PC-9 (cell line): ENCODE measurements around the gene TSTD2. TPM values are rescaled to one million over a fixed set of nuclear protein-coding genes. Genes with fewer than 3 reads are reported as not detected.

ENCODE experiments used
- BruUV-seq: library from RNA; stranded (reverse); fragments of 400-500 nt; replicated peaks from 2 replicates; lab custom pipeline; 2021; lab: Mats Ljungman, UMichigan
- CTCF ChIA-PET: fragments of 300-600 bp; sonication (Branson Sonifier 250); formaldehyde crosslinking; loops from one replicate; lab custom pipeline; 2022; ENCODE audit warnings: antibody characterized with exemption; lab: Charles Lee
- POLR2A ChIA-PET: fragments of 300-600 bp; sonication (Branson Sonifier 250); formaldehyde crosslinking; loops from one replicate; lab custom pipeline; 2022; ENCODE audit warnings: antibody characterized with exemption; ENCODE audit not compliant: unreplicated experiment; lab: Charles Lee
- DNase-seq, 2 experiments: peaks; one replicate each; pipeline versions ENCODE4 v3.0.0 to v3.0.0-alpha.2; 2015 to 2022; ENCODE audit warnings: mixed read lengths in 1 of 2
- H2AFZ ChIP-seq: fragments of 200-600 bp; sonication (generic); 2 replicates; pipeline ENCODE4 v1.8.1; 2017; ENCODE audit warnings: antibody characterized with exemption
- H3F3A ChIP-seq: fragments of 200-600 bp; sonication (generic); 2 replicates; pipeline ENCODE4 v1.8.1; 2017; ENCODE audit warnings: antibody characterized with exemption, mild to moderate bottlenecking, low read depth; ENCODE audit not compliant: insufficient read depth
- H3K27ac ChIP-seq: fragments of 200-600 bp; sonication (generic); 2 replicates; pipeline ENCODE4 v1.6.1; 2016; ENCODE audit warnings: mixed run types
- H3K27me3 ChIP-seq: fragments of 200-600 bp; sonication (generic); 2 replicates; pipeline ENCODE4 v1.6.1; 2016; ENCODE audit warnings: low read depth, mixed run types; ENCODE audit not compliant: insufficient read depth
- H3K36me3 ChIP-seq: fragments of 200-600 bp; sonication (generic); 2 replicates; pipeline ENCODE4 v1.6.1; 2016; ENCODE audit warnings: low read depth, mixed run types
- H3K4me1 ChIP-seq: fragments of 200-600 bp; sonication (generic); replicated peaks from 2 replicates; pipeline ENCODE4 v1.6.1; 2016; ENCODE audit warnings: mixed run types; ENCODE audit not compliant: insufficient read depth
- H3K4me2 ChIP-seq: fragments of 200-600 bp; sonication (generic); 2 replicates; pipeline ENCODE4 v1.6.1; 2017; ENCODE audit warnings: mixed run types
- H3K4me3 ChIP-seq: fragments of 200-600 bp; sonication (generic); 2 replicates; pipeline ENCODE4 v1.6.1; 2016; ENCODE audit warnings: mixed run types
- H3K79me2 ChIP-seq: fragments of 200-600 bp; sonication (generic); 2 replicates; pipeline ENCODE4 v1.6.1; 2017; ENCODE audit warnings: low read depth, mixed run types
- H3K9me2 ChIP-seq: fragments of 200-600 bp; sonication (generic); 2 replicates; pipeline ENCODE4 v1.8.1; 2017; ENCODE audit warnings: mild to moderate bottlenecking; ENCODE audit not compliant: insufficient read depth
- H3K9me3 ChIP-seq: fragments of 200-600 bp; sonication (generic); 2 replicates; pipeline ENCODE4 v1.8.1; 2016; ENCODE audit warnings: low read depth; ENCODE audit not compliant: insufficient read depth
- H4K20me1 ChIP-seq: fragments of 200-600 bp; sonication (generic); 2 replicates; pipeline ENCODE4 v1.8.1; 2017; ENCODE audit not compliant: insufficient read depth
- CTCF ChIP-seq: fragments of 200-600 bp; sonication (generic); conservative IDR thresholded peaks from 2 replicates; pipeline ENCODE4 v1.6.1; 2017; ENCODE audit warnings: mixed run types, antibody characterized with exemption, mild to moderate bottlenecking, moderate library complexity
- EZH2 ChIP-seq: fragments of 200-600 bp; sonication (generic); IDR thresholded peaks from 2 replicates; pipeline ENCODE4 v1.8.0; 2017; ENCODE audit warnings: antibody characterized with exemption, low read depth
- intact Hi-C: fragments of 100-400 bp; cut with micrococcal nuclease; formaldehyde crosslinking; loops from one replicate; pipeline ENCODE4 v1.10.0; 2022; ENCODE audit not compliant: unreplicated experiment
- total RNA-seq: library from RNA; stranded (reverse); gene quantifications from 2 replicates; pipeline ENCODE4 v1.2.3, GENCODE V29; 2021

Gene TSTD2
- total RNA-seq, 1 experiment from 2014 or later: 17.0 TPM

GRCh38 chr9:97636903-97637302, 3.7 kb upstream of the TSTD2 start:
- Histone ChIP-seq H3K36me3 (peaks cover 13% of the 10 kb centered on the region), H3K4me2 (0 out of 2 replicates have a peak overlapping the region, but pooled peaks have one; percentile 20), H3K9me3 (no peaks in the 10 kb centered on the region), H3K27me3 (no peaks in the 10 kb centered on the region), H3K27ac (no peak overlapping the region), H4K20me1 (peaks cover 52% of the 10 kb centered on the region), H3F3A (peaks cover 28% of the 10 kb centered on the region), H3K79me2 (peaks cover 76% of the 10 kb centered on the region), H2AFZ (no peak overlapping the region), H3K4me3 (no peak overlapping the region), H3K4me1 (peaks cover 27% of the 10 kb centered on the region), H3K9me2 (no peaks in the 10 kb centered on the region)
- POLR2A ChIA-PET: no interaction called here
- no TSS peak for BruUV-seq
- CTCF ChIA-PET: no interaction called here
- DNase-seq: no peak
- intact Hi-C loops: no loop called here
- TF ChIP-seq EZH2 (no peak), CTCF (no peak)

- BruUV-seq: no TSS peak
- Histone ChIP-seq H3K36me3 (no peaks in the 10 kb centered on the region), H3K79me2 (peaks cover 83% of the 10 kb centered on the region), H3F3A (peaks cover 43% of the 10 kb centered on the region), H3K9me2 (no peaks in the 10 kb centered on the region), H3K4me2 (peak overlapping the region; percentile 99), H4K20me1 (peaks cover 41% of the 10 kb centered on the region), H3K27ac (peak overlapping the region; percentile 99), H3K4me1 (peaks cover 38% of the 10 kb centered on the region), H3K4me3 (peak overlapping the region; percentile 95), H3K27me3 (no peaks in the 10 kb centered on the region), H3K9me3 (no peaks in the 10 kb centered on the region), H2AFZ (no peak overlapping the region)
- ChIA-PET CTCF (no interaction called here), POLR2A (interaction anchor here (0.7 to 0.8 kb wide), 2 partner anchors 286 to 845 kb away, joined by 9 to 14 read pairs; no protein-coding TSS in a partner anchor)
- DNase-seq: no peak
- no peak for TF ChIP-seq EZH2
- intact Hi-C loops: no loop called here
These were observed 1.9 kb upstream of the TSTD2 start for GRCh38 chr9:97635026-97635425.

- no peaks in the 10 kb centered on the region for H3K9me3 ChIP-seq
- no peak for DNase-seq
- TF ChIP-seq EZH2 (no peak), CTCF (no peak)
- H3K27me3 ChIP-seq: no peaks in the 10 kb centered on the region
- intact Hi-C loops: loop anchor here (1.0 kb wide), 4 partner anchors 169 to 780 kb away; partner anchors contain the start of genes ANP32B and ZNF782
- H3K27ac ChIP-seq: peak overlapping the region; percentile 99
- H3K9me2 ChIP-seq: no peaks in the 10 kb centered on the region
- CTCF ChIA-PET: interaction anchor here (2.3 kb wide), 1 partner anchor 18 kb away, joined by 10 read pairs; no protein-coding TSS in a partner anchor
- peaks cover 42% of the 10 kb centered on the region for H3F3A ChIP-seq
- peak overlapping the region; percentile 95 for H3K4me3 ChIP-seq
- H2AFZ ChIP-seq: peak overlapping the region; percentile 86
- peaks cover 31% of the 10 kb centered on the region for H4K20me1 ChIP-seq
- H3K36me3 ChIP-seq: no peaks in the 10 kb centered on the region
- peaks cover 82% of the 10 kb centered on the region for H3K79me2 ChIP-seq
- peak overlapping the region; percentile 99 for H3K4me2 ChIP-seq
- POLR2A ChIA-PET: interaction anchor here (0.6 to 0.7 kb wide), 2 partner anchors 749 to 958 kb away, joined by 5 read pairs; no protein-coding TSS in a partner anchor
- BruUV-seq: TSS peak; percentile 63
- peaks cover 38% of the 10 kb centered on the region for H3K4me1 ChIP-seq
These were observed 807 bp upstream of the TSTD2 start for GRCh38 chr9:97633859-97634490.
